Activated naive CD4-positive, alpha-beta T cell treated with anti-CD3 and anti-CD28 coated beads, Interleukin-2, amount 50 U/mL, for 24 hours (primary cell): Measurements from ENCODE around the gene ARL4C.

Experiments used
- H3K27ac Mint-ChIP-seq: one replicate; pipeline ENCODE4 v1.8.0; 2021; ENCODE audit warnings: mild to moderate bottlenecking, mixed read lengths
- H3K27me3 Mint-ChIP-seq: one replicate; pipeline ENCODE4 v1.8.0; 2021; ENCODE audit warnings: mixed read lengths
- H3K36me3 Mint-ChIP-seq: one replicate; pipeline ENCODE4 v1.8.0; 2021; ENCODE audit warnings: mixed read lengths
- H3K4me1 Mint-ChIP-seq: one replicate; pipeline ENCODE4 v1.8.0; 2021; ENCODE audit warnings: mixed read lengths
- H3K4me3 Mint-ChIP-seq: one replicate; pipeline ENCODE4 v1.8.0; 2021; ENCODE audit warnings: mild to moderate bottlenecking, mixed read lengths
- H3K9me3 Mint-ChIP-seq: one replicate; pipeline ENCODE4 v1.8.0; 2021; ENCODE audit warnings: mixed read lengths

Gene ARL4C

GRCh38 chr2:234496835-234497593 lies at the start of gene ARL4C:
ARL4C (minus strand) TSS chr2:234497081; CDS start chr2:234496586, 495 bp downstream.
- Mint-ChIP-seq H3K9me3 (no peaks in the 10 kb centered on the region), H3K36me3 (peaks cover 3% of the 10 kb centered on the region), H3K27me3 (no peaks in the 10 kb centered on the region), H3K4me3 (peak within 1 kb of the TSS; percentile 94), H3K4me1 (peaks cover 49% of the 10 kb centered on the region), H3K27ac (peak within 1 kb of the TSS; percentile 94)

DNA sequence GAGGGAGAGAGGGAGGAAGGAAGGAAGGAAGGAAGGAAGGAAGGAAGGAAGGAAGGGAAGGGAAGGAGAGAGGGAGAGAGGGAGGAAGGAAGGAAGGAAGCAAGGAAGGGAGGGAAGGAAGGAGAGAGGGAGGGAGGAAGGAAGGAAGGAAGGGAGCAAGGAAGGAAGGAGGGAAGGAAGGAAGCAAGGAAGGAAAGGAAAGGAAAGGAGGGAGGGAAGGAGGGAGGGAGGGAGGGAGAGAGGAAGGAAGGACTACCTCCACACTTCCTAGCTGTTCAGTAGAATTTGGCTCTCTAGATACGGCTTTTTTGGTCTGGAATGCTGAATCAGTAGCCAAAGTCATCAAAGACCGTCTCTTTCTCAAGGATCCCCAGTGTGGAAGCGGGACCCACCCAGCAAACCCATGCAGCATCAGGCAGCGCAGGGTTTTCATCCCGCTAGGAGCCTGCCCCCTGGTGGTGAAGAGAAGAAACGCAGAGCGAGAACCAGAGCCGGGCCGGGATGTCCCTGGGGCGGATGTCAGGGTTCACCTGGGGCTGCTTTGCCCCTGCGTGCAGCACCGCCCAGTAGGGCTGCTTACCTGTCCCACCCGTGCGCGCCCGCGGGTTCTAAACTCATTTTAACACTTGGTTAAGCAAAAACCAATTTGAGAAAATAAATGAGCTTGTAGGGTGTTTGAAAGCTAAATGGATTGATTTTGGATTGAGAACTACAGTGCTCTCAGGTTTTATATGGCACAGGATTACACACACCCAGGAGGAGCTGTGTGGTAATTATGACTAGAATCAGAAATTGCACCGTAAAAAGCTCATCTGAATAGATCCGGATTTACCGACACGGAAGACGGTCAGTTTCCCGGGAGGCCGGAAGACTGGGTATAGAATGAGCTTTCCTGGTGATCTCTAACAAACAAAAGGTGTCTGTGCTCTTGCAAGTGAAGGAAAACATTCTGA lies 48.1 kb upstream of the ARL4C start:
- Mint-ChIP-seq H3K9me3 (no peaks in the 10 kb centered on the region), H3K27me3 (peaks cover 6% of the 10 kb centered on the region), H3K4me1 (no peaks in the 10 kb centered on the region), H3K4me3 (no peak overlapping the region), H3K36me3 (no peaks in the 10 kb centered on the region), H3K27ac (no peak overlapping the region)

DNA sequence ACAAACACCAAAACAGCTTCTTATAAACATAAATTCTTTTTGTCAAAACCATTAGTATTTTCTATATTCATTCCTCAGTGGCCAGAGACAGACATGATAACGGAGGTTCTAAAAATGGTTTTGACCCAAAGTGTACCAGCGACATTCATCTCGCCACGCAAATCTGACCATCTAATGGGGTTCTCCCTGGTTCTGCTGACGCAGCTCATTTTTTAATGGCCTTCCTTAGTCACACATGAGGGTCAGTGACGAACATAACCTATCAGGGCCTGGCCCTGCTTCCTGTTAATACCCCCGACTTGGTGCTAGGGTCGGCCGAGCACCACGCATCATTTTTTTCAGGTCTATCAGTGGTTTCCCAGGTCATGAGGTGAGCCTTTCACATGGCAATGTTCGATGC lies 45.9 kb upstream of the ARL4C start:
- Mint-ChIP-seq H3K4me1 (no peaks in the 10 kb centered on the region), H3K9me3 (no peaks in the 10 kb centered on the region), H3K4me3 (no peak overlapping the region), H3K36me3 (no peaks in the 10 kb centered on the region), H3K27me3 (no peaks in the 10 kb centered on the region), H3K27ac (no peak overlapping the region)

DNA sequence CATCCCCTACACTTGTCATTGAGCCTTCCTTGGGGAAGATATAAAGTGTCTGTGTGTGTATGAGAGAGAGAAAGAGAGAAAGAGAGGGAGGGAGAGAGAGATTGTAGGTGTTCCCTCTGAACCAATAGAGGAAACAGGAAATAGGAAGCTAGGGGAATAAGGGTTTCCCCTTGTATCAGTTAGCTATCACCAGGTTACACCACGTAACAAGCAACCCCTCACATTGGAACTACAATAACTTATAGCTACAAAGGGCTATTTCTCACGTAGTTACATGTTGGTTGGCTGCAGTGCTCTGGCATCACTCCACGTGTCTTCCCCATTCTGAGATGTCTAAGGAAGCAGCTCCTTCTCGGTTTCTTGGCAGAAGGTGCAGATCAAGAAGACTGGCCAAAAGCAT lies 41.0 kb upstream of the ARL4C start:
- no peaks in the 10 kb centered on the region for H3K36me3 Mint-ChIP-seq
- no peak overlapping the region for H3K4me3 Mint-ChIP-seq
- no peak overlapping the region for H3K27ac Mint-ChIP-seq
- no peaks in the 10 kb centered on the region for H3K4me1 Mint-ChIP-seq
- no peaks in the 10 kb centered on the region for H3K9me3 Mint-ChIP-seq
- no peaks in the 10 kb centered on the region for H3K27me3 Mint-ChIP-seq

DNA sequence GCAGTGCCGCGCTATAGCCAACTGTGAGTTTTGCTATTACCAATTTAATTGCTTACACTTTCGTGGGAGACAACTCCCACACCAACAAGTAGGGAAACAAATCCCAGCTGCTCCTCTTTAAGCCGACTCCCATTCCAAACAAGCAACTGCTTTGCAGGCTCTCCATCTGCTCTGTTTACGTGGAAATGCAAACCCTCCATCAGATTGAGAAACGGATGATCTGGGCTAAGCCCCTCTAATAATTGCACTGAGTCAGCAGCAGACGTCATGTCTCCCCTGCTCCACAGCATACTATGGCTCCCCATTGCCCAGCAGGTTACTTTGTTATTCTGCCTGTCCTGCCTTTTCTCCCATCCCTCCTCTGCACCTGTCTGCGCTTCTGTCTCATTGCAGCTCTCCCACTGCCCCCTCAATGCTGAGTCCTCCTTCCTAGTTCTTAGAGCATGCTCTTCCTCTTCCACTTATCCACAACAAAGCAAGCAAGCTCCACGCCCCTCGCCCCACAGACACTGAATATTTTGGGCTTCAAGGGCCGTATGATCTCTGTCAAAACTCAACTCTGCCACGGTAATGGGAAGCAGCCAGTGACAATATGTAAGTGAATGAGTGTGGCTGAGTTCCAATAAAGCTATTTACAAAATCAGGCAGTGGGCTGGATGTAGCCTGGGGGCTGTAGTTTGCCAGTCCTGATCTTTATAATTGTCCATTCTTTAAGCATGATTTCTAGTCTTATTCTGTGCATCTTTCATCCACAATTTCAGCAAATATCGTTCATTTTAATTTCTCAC lies 39.5 kb upstream of the ARL4C start:
- H3K36me3 Mint-ChIP-seq, result no peaks in the 10 kb centered on the region
- H3K4me3 Mint-ChIP-seq, result no peak overlapping the region
- no peaks in the 10 kb centered on the region for H3K4me1 Mint-ChIP-seq
- no peaks in the 10 kb centered on the region for H3K9me3 Mint-ChIP-seq
- H3K27ac Mint-ChIP-seq, result no peak overlapping the region
- no peaks in the 10 kb centered on the region for H3K27me3 Mint-ChIP-seq

- H3K36me3 Mint-ChIP-seq, result no peaks in the 10 kb centered on the region
- H3K27me3 Mint-ChIP-seq, result no peaks in the 10 kb centered on the region
- H3K9me3 Mint-ChIP-seq, result no peaks in the 10 kb centered on the region
- no peaks in the 10 kb centered on the region for H3K4me1 Mint-ChIP-seq
- H3K27ac Mint-ChIP-seq, result no peak overlapping the region
- H3K4me3 Mint-ChIP-seq, result no peak overlapping the region
Observed at GRCh38 chr2:234535464-234535863, 38.6 kb upstream of the ARL4C start.

DNA sequence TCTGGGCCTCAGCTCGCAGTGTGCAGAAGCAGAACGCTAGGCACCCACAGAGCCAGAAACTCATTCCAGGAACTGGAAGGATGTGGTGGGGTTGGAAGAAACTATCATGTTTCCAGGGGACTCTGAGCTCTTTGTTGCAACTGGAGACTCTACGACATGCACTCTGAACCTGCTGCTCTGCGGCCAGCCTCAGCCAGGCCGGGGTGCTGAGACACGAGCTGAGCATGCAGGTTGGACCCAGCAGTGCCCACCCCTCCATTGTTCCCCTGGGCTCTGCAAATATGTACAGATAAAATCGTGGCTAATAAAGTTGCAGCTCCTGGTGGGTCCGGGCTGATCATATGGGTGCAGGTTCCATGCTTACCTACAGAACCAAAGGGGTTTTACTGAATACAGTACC lies 37.6 kb upstream of the ARL4C start:
- H3K27ac Mint-ChIP-seq, result no peak overlapping the region
- no peaks in the 10 kb centered on the region for H3K36me3 Mint-ChIP-seq
- H3K4me1 Mint-ChIP-seq, result no peaks in the 10 kb centered on the region
- no peaks in the 10 kb centered on the region for H3K27me3 Mint-ChIP-seq
- H3K9me3 Mint-ChIP-seq, result no peaks in the 10 kb centered on the region
- H3K4me3 Mint-ChIP-seq, result no peak overlapping the region

- Mint-ChIP-seq H3K27me3 (no peaks in the 10 kb centered on the region), H3K4me1 (no peaks in the 10 kb centered on the region)
Observed at GRCh38 chr2:234533626-234534025, 36.7 kb upstream of the ARL4C start.

DNA sequence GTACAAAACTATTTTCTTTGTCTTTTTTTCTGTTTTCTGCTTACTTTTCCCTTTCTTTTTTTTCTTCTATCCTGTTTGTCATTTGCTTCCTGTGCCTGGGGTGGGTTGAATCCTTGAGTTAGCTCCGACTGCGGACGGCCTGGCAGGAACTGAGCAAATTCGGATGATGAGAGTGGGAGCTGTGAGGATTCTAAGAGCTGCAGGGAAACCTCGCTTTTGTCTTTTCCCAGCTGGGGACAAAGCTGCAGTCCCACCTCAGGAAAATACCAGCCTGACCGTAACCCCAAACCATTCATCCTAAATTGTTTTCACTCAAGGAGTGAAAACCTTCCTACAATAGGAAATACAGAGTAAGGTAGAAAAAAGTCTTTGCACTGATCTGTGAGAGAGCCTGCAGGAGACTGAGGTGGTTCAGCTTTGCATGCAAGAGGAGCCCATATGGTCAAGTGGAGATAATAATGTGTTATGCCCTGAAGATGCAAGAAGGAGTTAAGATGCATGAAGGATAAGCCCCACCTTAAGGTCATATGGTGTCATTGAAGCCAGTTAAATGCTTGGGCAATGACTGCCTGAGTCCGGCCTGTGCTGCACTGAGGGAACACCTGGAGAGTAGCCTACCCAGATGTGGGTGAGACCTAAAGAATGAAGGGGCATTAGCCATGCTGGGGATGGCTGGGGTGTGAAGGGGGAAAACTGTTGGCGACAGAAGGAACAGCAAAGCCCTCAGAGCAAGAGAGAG lies 31.7 kb upstream of the ARL4C start:
- Mint-ChIP-seq H3K36me3 (peaks cover 2% of the 10 kb centered on the region), H3K9me3 (no peaks in the 10 kb centered on the region), H3K27me3 (no peaks in the 10 kb centered on the region), H3K4me1 (no peaks in the 10 kb centered on the region), H3K4me3 (no peak overlapping the region), H3K27ac (no peak overlapping the region)

More at GRCh38 chr2:234533626-234534025, 36.7 kb upstream of the ARL4C start:
- H3K36me3 Mint-ChIP-seq, result no peaks in the 10 kb centered on the region
- no peaks in the 10 kb centered on the region for H3K9me3 Mint-ChIP-seq
- H3K4me3 Mint-ChIP-seq, result no peak overlapping the region
- H3K27ac Mint-ChIP-seq, result no peak overlapping the region

- Mint-ChIP-seq H3K27me3 (no peaks in the 10 kb centered on the region), H3K27ac (no peak overlapping the region), H3K36me3 (peaks cover 2% of the 10 kb centered on the region), H3K4me1 (no peaks in the 10 kb centered on the region), H3K9me3 (no peaks in the 10 kb centered on the region), H3K4me3 (no peak overlapping the region)
Observed at GRCh38 chr2:234526711-234527110, 29.8 kb upstream of the ARL4C start.

- no peaks in the 10 kb centered on the region for H3K27me3 Mint-ChIP-seq
- no peaks in the 10 kb centered on the region for H3K9me3 Mint-ChIP-seq
- H3K27ac Mint-ChIP-seq, result no peak overlapping the region
- no peaks in the 10 kb centered on the region for H3K4me1 Mint-ChIP-seq
- H3K4me3 Mint-ChIP-seq, result no peak overlapping the region
- H3K36me3 Mint-ChIP-seq, result peaks cover 2% of the 10 kb centered on the region
Observed at GRCh38 chr2:234521536-234521935, 24.7 kb upstream of the ARL4C start.

GRCh38 chr2:234518986-234519642 lies 22.2 kb upstream of the ARL4C start:
- Mint-ChIP-seq H3K36me3 (no peaks in the 10 kb centered on the region), H3K27me3 (no peaks in the 10 kb centered on the region), H3K4me3 (no peak overlapping the region), H3K4me1 (no peaks in the 10 kb centered on the region), H3K9me3 (no peaks in the 10 kb centered on the region), H3K27ac (no peak overlapping the region)

- H3K4me3 Mint-ChIP-seq, result no peak overlapping the region
Observed at GRCh38 chr2:234517971-234518370, 21.1 kb upstream of the ARL4C start.

DNA sequence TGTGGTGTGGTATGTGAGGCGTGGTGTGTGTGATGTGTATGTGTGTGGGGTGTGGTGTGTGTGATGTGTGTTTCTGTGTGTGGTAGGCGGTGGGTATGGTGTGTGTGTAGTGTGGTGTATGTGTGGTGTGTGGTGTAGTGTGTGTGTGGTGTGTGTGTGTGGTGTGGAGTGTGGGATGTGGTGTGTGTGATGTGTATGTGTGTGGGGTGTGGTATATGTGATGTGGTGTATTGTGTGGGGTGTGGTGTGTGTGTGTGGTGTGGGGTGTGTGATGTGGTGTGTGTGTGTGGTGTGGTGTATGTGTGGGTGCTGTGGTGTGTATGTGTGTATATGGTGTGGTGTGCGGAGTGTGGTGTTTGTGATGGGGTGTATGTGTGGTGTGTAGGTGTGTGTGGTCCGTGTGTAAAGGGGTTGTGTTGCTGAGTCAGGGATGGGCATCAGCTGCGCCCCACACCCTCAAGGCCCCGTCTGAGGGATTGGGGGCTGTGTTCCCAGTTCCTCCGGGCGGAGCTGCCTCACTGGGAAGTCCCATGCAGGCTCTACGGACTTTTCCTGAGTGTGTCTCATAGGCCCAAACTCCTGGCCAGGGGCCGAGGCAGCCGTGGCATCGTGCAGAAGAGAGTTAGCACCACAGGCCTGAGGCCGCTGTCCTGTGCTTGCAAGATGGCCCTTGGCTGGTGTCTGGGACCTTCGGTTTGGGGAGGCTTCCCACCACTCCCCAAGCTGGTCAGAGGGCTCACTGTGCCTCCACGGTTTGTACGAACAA lies 18.2 kb upstream of the ARL4C start:
- no peaks in the 10 kb centered on the region for H3K9me3 Mint-ChIP-seq
- no peaks in the 10 kb centered on the region for H3K27me3 Mint-ChIP-seq
- peaks cover 9% of the 10 kb centered on the region for H3K4me1 Mint-ChIP-seq
- no peak overlapping the region for H3K4me3 Mint-ChIP-seq
- no peak overlapping the region for H3K27ac Mint-ChIP-seq
- H3K36me3 Mint-ChIP-seq, result no peaks in the 10 kb centered on the region

More at GRCh38 chr2:234517971-234518370, 21.1 kb upstream of the ARL4C start:
- Mint-ChIP-seq H3K36me3 (no peaks in the 10 kb centered on the region), H3K9me3 (no peaks in the 10 kb centered on the region), H3K4me1 (no peaks in the 10 kb centered on the region), H3K27me3 (no peaks in the 10 kb centered on the region), H3K27ac (peak overlapping the region; percentile 57)
